HG03558 (cell line): Measurements from ENCODE around the gene ERAP2.
A peak's percentile ranks its signal among the peaks of the same experiment; 100 is the strongest.
"Not testable (repeated sequence)": the region's sequence is repeated elsewhere in the genome, so short reads cannot be mapped to it uniquely, and the experiment has no call there.

Source experiments
- ATAC-seq: cut with Tn5 transposase; IDR thresholded peaks from one replicate; pipeline ENCODE4 v1.9.1; 2021; ENCODE audit warnings: moderate number of reproducible peaks; ENCODE audit not compliant: unreplicated experiment; ENCODE audit errors: extremely low read depth

Gene ERAP2, protein sequence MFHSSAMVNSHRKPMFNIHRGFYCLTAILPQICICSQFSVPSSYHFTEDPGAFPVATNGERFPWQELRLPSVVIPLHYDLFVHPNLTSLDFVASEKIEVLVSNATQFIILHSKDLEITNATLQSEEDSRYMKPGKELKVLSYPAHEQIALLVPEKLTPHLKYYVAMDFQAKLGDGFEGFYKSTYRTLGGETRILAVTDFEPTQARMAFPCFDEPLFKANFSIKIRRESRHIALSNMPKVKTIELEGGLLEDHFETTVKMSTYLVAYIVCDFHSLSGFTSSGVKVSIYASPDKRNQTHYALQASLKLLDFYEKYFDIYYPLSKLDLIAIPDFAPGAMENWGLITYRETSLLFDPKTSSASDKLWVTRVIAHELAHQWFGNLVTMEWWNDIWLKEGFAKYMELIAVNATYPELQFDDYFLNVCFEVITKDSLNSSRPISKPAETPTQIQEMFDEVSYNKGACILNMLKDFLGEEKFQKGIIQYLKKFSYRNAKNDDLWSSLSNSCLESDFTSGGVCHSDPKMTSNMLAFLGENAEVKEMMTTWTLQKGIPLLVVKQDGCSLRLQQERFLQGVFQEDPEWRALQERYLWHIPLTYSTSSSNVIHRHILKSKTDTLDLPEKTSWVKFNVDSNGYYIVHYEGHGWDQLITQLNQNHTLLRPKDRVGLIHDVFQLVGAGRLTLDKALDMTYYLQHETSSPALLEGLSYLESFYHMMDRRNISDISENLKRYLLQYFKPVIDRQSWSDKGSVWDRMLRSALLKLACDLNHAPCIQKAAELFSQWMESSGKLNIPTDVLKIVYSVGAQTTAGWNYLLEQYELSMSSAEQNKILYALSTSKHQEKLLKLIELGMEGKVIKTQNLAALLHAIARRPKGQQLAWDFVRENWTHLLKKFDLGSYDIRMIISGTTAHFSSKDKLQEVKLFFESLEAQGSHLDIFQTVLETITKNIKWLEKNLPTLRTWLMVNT

GRCh38 chr5:96876292-96876850 is at the start of gene ERAP2:
ERAP2 (plus strand) TSS chr5:96876500; CDS start chr5:96879686, 3,186 bp downstream.
- peak; percentile 40 for ATAC-seq

DNA sequence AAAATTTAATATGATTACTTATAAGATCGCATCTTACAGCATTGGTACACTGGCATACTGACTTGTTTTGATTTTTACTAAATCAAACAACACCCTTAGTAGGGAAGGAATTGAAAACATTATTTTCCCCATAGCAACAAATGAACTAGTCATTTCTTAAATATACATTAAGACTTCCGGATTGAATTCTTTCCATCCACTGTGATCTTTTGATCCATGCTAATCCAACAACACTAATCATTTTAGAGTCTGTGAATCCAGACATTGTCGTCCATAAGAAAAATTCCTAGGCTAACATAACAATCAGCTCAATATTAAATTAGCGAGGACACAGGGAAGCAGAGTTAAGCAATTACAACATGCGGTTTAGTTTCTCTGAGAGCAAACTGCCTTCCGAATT is 47.0 kb upstream of the ERAP2 start:
- no peak for ATAC-seq

GRCh38 chr5:96834016-96834415 is 42.3 kb upstream of the ERAP2 start:
- ATAC-seq: no peak

DNA sequence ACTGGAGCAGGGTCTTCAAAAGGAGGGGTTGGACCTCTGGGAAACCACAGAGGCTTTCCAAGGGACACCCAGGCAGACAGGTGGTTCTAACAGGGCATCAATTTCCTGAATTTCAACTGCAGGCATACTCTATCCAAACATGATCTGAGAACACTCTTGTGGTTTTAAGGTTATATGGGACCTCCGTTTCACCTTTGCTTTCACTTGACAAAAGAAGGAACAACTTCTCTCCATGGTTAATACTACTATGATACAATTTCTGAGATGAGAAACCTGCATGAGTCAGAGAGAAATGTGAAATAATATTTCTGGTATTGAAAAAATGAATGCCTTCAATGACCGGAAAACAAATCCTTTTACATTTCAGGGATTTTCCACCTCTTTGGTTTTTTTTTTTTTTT is 40.5 kb upstream of the ERAP2 start:
- ATAC-seq: no peak

DNA sequence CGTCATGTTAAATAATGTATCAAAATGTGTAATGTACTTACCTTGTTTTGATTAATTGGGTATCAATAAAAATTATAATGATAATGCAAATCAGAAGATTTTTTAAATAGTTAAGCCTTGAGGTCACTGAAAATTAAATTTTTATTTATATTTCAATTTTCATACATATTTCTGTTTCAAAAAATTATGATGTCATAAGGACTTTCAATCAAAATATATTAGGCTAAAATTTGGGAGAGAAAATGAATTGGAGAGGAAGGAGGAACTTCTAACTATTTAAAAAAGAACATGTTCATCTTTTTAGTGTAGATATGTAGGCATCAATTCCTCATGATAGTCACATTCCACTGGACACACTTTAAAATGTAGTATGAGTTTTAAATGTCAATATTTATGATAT is 39.5 kb upstream of the ERAP2 start:
- ATAC-seq: no peak

DNA sequence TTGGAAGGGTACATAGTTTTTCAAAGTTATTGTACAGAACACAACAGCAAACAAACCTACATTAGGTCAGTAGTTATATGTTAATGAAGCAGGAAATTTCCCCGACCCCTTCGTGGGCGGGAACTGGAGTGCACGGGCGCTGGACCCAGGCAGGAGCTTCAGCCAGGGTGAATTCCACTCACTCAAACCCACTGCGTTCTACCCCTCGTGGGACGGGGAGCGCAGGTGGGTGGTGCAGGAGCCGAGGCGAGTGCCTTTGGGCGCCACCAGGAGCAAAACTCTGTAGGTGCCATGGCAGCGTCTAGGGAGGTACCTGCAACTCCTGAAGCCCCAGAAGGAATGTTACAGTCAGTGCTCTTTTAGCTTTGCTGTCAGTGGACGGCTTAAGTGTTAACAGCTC is 39.0 kb upstream of the ERAP2 start:
- no peak for ATAC-seq

- ATAC-seq: no peak
Observed at GRCh38 chr5:96838201-96839070, 37.9 kb upstream of the ERAP2 start.

DNA sequence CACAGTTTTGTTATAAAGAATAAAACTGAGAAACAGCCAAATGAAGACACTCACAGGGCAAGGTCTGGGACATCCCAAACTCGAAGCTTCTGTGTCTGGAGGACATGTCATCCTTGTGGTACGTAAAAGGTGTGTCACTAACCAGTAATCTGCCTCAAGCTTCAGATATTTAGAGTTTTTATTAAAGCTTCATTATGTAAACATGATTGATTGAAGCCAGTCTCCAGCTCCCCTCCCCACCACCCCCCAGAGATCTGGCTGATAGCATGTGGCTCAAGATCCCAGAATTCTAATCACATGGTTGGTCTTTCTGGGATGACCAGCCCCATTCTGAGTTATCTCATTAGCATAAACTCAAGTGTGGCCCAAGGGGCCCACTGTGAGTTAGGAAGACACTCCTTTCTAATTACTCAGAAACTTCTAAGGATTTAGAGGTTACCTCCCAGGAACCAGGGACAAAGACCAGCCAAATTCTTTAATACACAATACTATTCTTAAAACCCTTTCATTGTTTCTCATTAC is 37.2 kb upstream of the ERAP2 start:
- ATAC-seq: no peak

- not testable (repeated sequence) for ATAC-seq
Observed at GRCh38 chr5:96841931-96842330, 34.4 kb upstream of the ERAP2 start.

DNA sequence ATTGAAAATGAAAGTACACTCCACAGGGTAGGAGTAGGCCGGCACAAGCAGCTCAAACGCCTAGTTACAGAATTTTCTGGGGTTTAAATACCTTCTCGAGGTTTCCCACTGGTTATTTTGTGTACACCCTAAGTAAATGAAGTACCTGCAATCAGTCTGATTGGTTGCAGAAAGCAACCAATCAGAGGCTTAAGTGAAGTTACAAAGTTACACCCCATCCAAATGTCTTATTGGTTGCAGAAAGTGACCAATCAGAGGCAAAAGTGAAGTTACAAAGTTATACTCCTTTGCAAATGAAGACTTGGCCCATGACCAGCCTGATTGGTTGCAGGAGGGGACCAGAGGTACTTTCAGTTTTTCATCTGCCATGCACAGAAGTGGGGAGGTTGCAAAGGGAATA is 33.2 kb upstream of the ERAP2 start:
- ATAC-seq: no peak

- no peak for ATAC-seq
Observed at GRCh38 chr5:96844481-96844990, 31.8 kb upstream of the ERAP2 start.

DNA sequence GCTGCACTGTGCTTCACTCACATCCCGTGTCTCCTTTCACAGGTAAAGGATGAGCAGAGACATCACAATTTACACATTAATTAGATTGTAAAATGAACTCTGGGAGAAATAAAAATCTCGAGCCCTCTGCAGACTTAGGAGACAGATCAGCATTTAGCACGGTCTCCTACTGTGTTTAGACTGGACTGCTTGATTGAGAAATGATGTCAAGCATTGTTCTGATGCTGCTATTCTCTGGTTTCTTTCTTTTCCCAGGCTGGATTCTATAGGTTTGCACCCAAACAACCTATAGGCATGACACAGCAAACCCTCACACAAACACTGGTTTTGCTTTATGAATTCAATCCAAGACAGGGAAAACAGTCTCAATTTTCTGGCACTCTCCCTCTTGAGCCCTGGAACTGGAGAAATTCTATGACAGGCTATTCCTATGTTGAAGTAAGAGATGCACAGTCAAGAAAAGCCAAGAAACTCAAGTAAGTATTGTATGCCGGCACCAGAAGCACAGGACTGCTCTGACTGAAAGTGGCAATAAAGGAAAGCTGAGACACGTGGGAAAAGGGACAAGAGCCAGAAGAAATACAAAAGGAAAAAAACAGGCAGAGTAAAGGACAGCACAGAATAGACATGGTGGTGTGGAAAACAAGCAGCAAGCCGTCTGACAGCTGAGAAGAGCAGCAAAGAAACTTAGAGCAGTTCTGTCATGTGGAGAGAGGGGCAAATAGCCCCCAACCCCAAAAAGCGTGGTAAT is 24.8 kb upstream of the ERAP2 start:
- no peak for ATAC-seq

DNA sequence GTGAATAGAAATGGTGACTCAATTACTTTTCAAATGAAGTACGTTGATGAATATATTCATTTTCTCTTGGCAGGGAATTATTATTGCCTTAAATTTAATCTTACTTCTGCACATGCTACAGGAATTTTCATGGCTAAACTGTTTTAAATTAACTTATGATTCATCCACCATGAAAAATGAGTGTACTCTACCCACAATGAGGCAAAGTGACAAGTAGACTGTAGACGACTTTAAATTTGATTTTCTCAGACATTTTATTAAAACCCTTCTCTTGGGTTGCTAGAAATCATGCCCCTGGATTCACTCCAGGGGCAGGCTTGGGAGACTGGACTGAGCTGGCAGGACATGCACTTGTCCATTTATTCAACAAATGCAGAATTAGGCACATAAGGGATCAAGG is 23.5 kb upstream of the ERAP2 start:
- ATAC-seq: no peak

GRCh38 chr5:96854067-96854466 is 22.2 kb upstream of the ERAP2 start:
- ATAC-seq: no peak

DNA sequence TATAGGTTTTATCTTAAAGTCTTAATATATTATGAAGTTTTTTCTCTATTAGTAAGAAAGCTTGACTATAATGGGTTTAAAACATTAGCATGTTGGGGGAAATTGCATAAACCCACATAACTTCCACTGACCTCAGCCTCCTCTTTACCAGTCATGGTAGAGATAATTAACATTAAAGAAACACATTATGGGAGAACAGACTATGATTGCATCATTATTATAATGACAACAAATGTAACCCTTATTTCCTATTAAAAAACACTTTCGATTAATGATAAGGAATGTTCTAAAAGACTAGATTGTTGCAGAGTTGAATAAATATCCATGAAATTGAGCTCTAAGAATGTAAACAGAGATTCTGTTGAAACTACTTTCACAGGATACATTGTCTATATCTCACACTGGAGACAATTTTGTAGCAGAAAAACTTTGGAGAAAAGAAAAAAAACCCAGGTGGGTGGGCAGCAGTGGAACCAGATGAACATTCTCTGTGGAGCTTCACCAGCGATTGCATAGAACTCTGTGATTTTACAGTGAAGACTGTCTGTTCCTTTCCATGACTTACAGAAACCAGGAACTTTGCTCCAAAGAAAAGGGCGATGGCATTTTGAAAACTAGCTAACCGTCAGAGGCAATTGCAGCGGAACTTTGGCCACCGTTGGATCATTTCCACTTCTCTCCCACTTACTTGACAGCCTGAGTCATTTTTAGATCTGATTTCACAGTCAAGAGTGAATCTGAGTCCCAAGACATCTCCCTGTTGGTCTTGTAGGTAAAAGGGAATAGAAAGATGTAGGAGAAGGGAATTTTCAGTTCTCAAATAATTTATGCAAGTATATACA is 21.0 kb upstream of the ERAP2 start:
- ATAC-seq: no peak

DNA sequence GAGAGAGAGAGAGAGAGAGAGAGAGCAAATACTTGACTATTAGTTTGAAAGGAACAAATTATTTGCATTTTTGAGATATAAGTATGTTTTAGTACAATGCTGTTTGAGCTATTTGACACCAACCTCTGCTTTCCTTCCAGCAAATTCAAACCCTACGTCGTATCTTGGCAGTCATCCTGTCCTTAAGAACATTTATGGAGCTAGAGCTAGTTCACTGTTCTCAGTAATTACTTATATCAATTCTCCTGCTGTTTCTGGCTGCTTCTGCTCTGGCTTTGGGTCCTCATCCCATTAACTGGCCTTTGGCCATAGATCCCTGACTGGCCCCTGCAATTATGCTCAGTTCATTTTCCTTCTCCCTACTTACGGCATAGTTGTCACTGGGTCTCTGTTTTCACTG is 19.9 kb upstream of the ERAP2 start:
- no peak for ATAC-seq

GRCh38 chr5:96857454-96857853 is 18.8 kb upstream of the ERAP2 start:
- no peak for ATAC-seq

- ATAC-seq: no peak
Observed at GRCh38 chr5:96857924-96858323, 18.4 kb upstream of the ERAP2 start.
